ENCODE measurements around the gene PIK3R3.

- TF ChIP-seq CTCF (IDR thresholded peaks at IDR 0.05) (no peak), POLR2A (IDR thresholded peaks at IDR 0.05) (no peak)
Measured at GRCh38 chr1:46043458-46044017, 88.9 kb downstream of the PIK3R3 start.
